DND-41 (cell line): ENCODE data around the gene HSPB9.

Source experiments
- ATAC-seq: fragments of 200-7000 bp; cut with Tn5 transposase; 3 replicates; pipeline ENCODE4 v1.9.1; 2021; ENCODE audit warnings: low read depth; ENCODE audit not compliant: insufficient read depth
- DNase-seq: peaks from one replicate; pipeline ENCODE4 v3.0.0-alpha.2; 2020
- H2AFZ ChIP-seq: 2 replicates; pipeline ENCODE4 v1.6.0; 2012; ENCODE audit warnings: low read depth, low read length
- H3K27ac ChIP-seq: 2 replicates; pipeline ENCODE4 v1.5.1; 2012; ENCODE audit warnings: low read length, inconsistent platforms
- H3K27me3 ChIP-seq: fragments of 200-600 bp; sonication (generic); 2 replicates; pipeline ENCODE4 v1.6.0; 2012; ENCODE audit warnings: low read length, mild to moderate bottlenecking, inconsistent platforms; ENCODE audit not compliant: insufficient read depth, poor library complexity
- H3K36me3 ChIP-seq: 2 replicates; pipeline ENCODE4 v1.5.1; 2012; ENCODE audit warnings: low read length, inconsistent platforms; ENCODE audit not compliant: insufficient read depth
- H3K4me1 ChIP-seq: 2 replicates; pipeline ENCODE4 v1.5.1; 2012; ENCODE audit warnings: mild to moderate bottlenecking, low read length; ENCODE audit not compliant: insufficient read depth
- H3K4me2 ChIP-seq: 2 replicates; pipeline ENCODE4 v1.6.0; 2012; ENCODE audit warnings: mild to moderate bottlenecking, moderate library complexity, low read length, inconsistent platforms; ENCODE audit not compliant: insufficient read depth
- H3K4me3 ChIP-seq, 2 experiments: fragments of 200-600 bp in 1 of 2; shearing (Covaris generic) in 1 of 2; 2 replicates each; pipeline ENCODE4 v1.5.1; 2012 to 2016; ENCODE audit warnings: inconsistent platforms in 2 of 2, low read length in 2 of 2, mild to moderate bottlenecking in 2 of 2, low read depth in 1 of 2, moderate library complexity in 1 of 2
- H3K79me2 ChIP-seq: 2 replicates; pipeline ENCODE4 v1.6.0; 2012; ENCODE audit warnings: low read length, inconsistent platforms; ENCODE audit not compliant: insufficient read depth
- H3K9ac ChIP-seq: 2 replicates; pipeline ENCODE4 v1.6.0; 2012; ENCODE audit warnings: low read depth, mild to moderate bottlenecking, inconsistent platforms, low read length, moderate library complexity
- H3K9me3 ChIP-seq: 2 replicates; pipeline ENCODE4 v1.5.1; 2012; ENCODE audit warnings: low read length, moderate library complexity, mild to moderate bottlenecking, inconsistent platforms; ENCODE audit not compliant: insufficient read depth, severe bottlenecking
- H4K20me1 ChIP-seq: 2 replicates; pipeline ENCODE4 v1.6.0; 2012; ENCODE audit warnings: low read length; ENCODE audit not compliant: insufficient read depth
- EZH2 ChIP-seq: IDR thresholded peaks from 3 replicates; pipeline ENCODE4 v1.6.1; 2012; ENCODE audit warnings: borderline replicate concordance, low read depth, mild to moderate bottlenecking, moderate library complexity, low read length, inconsistent platforms; ENCODE audit not compliant: severe bottlenecking
- TF ChIP-seq, protein P1 (sequence below): IDR thresholded peaks from 2 replicates; pipeline ENCODE4 v1.5.1; 2012; ENCODE audit warnings: borderline replicate concordance, low read length, moderate library complexity, mild to moderate bottlenecking; ENCODE audit not compliant: poor library complexity, severe bottlenecking; ENCODE audit errors: extremely low read depth

The HSPB9 gene

DNA sequence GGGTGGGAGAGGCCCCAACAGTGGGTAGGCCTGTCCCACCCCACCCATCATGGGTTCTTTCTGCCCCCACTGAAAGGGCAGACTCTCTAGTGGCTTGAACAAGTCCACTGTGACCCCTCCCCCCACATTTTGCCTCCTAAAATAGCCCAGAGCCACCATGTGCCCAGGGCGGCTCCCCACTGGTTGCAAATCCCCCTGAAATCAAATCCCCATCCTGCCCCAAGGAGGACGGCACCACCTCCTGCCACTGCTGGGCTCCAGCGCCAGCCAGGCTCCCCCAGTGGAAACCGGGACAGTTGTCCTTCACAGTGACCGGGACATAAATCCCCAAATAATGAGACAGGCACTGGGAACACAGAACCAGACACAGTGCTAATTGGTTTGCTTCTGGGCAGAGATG, 44.8 kb upstream of the HSPB9 start:
- no peak overlapping the region for H3K9ac ChIP-seq
- no peaks in the 10 kb centered on the region for H3K36me3 ChIP-seq
- no peak overlapping the region for H3K27ac ChIP-seq
- no peak overlapping the region for H2AFZ ChIP-seq
- no peaks in the 10 kb centered on the region for H3K4me1 ChIP-seq
- H3K4me3 ChIP-seq: no peak overlapping the region
- TF ChIP-seq, protein P1, sequence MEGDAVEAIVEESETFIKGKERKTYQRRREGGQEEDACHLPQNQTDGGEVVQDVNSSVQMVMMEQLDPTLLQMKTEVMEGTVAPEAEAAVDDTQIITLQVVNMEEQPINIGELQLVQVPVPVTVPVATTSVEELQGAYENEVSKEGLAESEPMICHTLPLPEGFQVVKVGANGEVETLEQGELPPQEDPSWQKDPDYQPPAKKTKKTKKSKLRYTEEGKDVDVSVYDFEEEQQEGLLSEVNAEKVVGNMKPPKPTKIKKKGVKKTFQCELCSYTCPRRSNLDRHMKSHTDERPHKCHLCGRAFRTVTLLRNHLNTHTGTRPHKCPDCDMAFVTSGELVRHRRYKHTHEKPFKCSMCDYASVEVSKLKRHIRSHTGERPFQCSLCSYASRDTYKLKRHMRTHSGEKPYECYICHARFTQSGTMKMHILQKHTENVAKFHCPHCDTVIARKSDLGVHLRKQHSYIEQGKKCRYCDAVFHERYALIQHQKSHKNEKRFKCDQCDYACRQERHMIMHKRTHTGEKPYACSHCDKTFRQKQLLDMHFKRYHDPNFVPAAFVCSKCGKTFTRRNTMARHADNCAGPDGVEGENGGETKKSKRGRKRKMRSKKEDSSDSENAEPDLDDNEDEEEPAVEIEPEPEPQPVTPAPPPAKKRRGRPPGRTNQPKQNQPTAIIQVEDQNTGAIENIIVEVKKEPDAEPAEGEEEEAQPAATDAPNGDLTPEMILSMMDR: no peak
- no peak for TF ChIP-seq EZH2
- no peak for ATAC-seq
- peaks cover 5% of the 10 kb centered on the region for H3K27me3 ChIP-seq
- no peaks in the 10 kb centered on the region for H4K20me1 ChIP-seq
- H3K9me3 ChIP-seq: no peaks in the 10 kb centered on the region
- no peak overlapping the region for H3K4me2 ChIP-seq
- no peak for DNase-seq
- no peaks in the 10 kb centered on the region for H3K79me2 ChIP-seq

DNA sequence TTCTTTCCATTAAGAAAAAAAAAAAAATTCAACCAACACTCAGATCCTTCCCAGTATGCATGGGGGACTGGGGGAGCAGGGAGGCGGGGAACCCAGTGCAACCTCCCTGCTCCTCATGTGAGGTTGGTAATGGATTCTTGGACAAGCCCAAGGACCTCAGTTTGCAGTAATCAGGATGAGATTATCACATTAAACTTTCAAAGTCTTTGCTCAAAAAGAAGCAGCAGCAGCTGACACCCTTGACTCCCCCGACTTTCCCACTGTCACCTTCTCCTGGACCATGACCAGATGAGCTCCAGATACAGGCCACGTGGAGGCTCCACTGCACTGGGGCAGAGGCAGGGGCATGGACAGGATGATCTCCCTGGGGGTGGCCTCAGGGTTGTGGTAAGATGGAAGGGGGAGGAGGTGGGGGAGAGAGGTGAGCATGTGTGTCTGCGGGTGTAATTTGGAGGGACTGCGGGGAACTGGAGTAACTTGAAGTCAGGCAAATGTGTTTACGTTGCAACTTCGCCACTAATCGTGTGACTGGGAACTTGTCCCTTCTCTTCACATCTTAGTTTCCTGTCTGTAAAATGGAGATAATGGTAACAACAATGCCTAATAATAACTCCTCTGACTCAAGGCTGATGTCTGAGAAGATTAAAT, 44.1 kb upstream of the HSPB9 start:
- TF ChIP-seq, protein P1: no peak
- TF ChIP-seq EZH2: no peak
- Histone ChIP-seq H4K20me1 (no peaks in the 10 kb centered on the region), H3K4me2 (no peak overlapping the region), H2AFZ (no peak overlapping the region), H3K36me3 (no peaks in the 10 kb centered on the region), H3K9ac (no peak overlapping the region), H3K79me2 (no peaks in the 10 kb centered on the region), H3K4me1 (no peaks in the 10 kb centered on the region), H3K27me3 (peaks cover under 1% of the 10 kb centered on the region), H3K4me3 (no peak overlapping the region), H3K27ac (no peak overlapping the region), H3K9me3 (no peaks in the 10 kb centered on the region)
- ATAC-seq (no peak), DNase-seq (no peak)

DNA sequence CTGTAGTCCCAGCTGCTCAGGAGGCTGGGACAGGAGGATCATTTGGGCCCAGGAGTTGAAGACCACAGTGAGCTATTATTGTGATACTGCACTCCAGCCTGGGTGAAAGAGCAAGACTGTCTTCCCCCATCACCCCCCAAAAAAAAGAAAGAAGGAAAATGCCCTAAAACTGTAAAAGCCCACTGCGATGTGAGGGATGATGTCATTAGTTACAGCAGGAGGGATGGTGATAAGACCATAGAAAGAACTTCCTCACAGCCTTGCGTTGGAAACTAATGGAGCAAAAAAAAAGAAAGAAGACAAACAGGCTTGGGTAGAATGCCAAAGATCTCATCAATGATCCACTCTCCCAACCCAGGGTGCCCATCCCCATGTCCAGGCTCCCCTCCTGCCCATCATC, 43.1 kb upstream of the HSPB9 start:
- H3K79me2 ChIP-seq: no peaks in the 10 kb centered on the region
- H3K27me3 ChIP-seq: no peaks in the 10 kb centered on the region
- H3K36me3 ChIP-seq: no peaks in the 10 kb centered on the region
- no peak overlapping the region for H3K4me2 ChIP-seq
- ATAC-seq (no peak), DNase-seq (no peak)
- H2AFZ ChIP-seq: no peak overlapping the region
- no peaks in the 10 kb centered on the region for H3K4me1 ChIP-seq
- H3K9me3 ChIP-seq: no peaks in the 10 kb centered on the region
- no peak overlapping the region for H3K9ac ChIP-seq
- H3K4me3 ChIP-seq: no peak overlapping the region
- no peaks in the 10 kb centered on the region for H4K20me1 ChIP-seq
- TF ChIP-seq EZH2: no peak
- TF ChIP-seq, protein P1: no peak
- no peak overlapping the region for H3K27ac ChIP-seq
